Spleen (tissue), 11 donors: ENCODE results near the gene CNNM3. TPM values are rescaled to one million over a fixed set of nuclear protein-coding genes. Genes with fewer than 3 reads are reported as not detected.

Experiments used
- DNase-seq: peaks from one replicate; pipeline ENCODE4 v3.0.0-alpha.2; 2020
- H3K27ac ChIP-seq, 8 donors: fragments of 200-600 bp; sonication (generic) in 7 of 8; 1 replicate in 4 of 8; 2 replicates in 4 of 8; pipeline versions ENCODE4 v1.5.0 to v1.8.0; 2016 to 2021; ENCODE audit warnings: inconsistent platforms in 4 of 8, mild to moderate bottlenecking in 4 of 8, moderate library complexity in 1 of 8
- H3K27me3 ChIP-seq, 7 donors: fragments of 200-600 bp; sonication (generic) in 6 of 7; replicated peaks in 1 of 7; 1 replicate in 4 of 7; 2 replicates in 3 of 7; pipeline versions ENCODE4 v1.5.0 to v1.8.0; 2016 to 2021; ENCODE audit warnings: inconsistent platforms in 3 of 7, mild to moderate bottlenecking in 1 of 7
- H3K36me3 ChIP-seq, 6 donors: fragments of 200-600 bp; sonication (generic) in 5 of 6; 1 replicate in 4 of 6; 2 replicates in 2 of 6; pipeline versions ENCODE4 v1.5.0 to v1.8.0; 2016 to 2021; ENCODE audit warnings: inconsistent platforms in 2 of 6
- H3K4me1 ChIP-seq, 6 donors: fragments of 200-600 bp; sonication (generic) in 5 of 6; 1 replicate in 3 of 6; 2 replicates in 3 of 6; pipeline versions ENCODE4 v1.5.0 to v1.8.0; 2016 to 2021; ENCODE audit warnings: inconsistent platforms in 3 of 6
- H3K4me3 ChIP-seq, 8 donors: fragments of 200-600 bp; sonication (generic) in 7 of 8; 1 replicate in 4 of 8; 2 replicates in 4 of 8; pipeline versions ENCODE4 v1.5.0 to v1.8.0; 2016 to 2021; ENCODE audit warnings: inconsistent platforms in 4 of 8, mild to moderate bottlenecking in 4 of 8, moderate library complexity in 2 of 8
- H3K9me3 ChIP-seq, 8 donors: fragments of 200-600 bp; sonication (generic) in 7 of 8; 1 replicate in 4 of 8; 2 replicates in 4 of 8; pipeline versions ENCODE4 v1.5.0 to v1.8.0; 2016 to 2021; ENCODE audit warnings: inconsistent platforms in 4 of 8
- POLR2A ChIP-seq, 3 donors: fragments of 450-650 bp; IDR thresholded peaks; one replicate each; pipeline ENCODE4 v1.5.1; 2017; ENCODE audit warnings: antibody characterized with exemption in 3 of 3, mild to moderate bottlenecking in 1 of 3
- POLR2AphosphoS5 ChIP-seq, 3 donors: sonication (generic); formaldehyde crosslinking; IDR thresholded peaks; one replicate each; pipeline ENCODE4 v1.5.1; 2017; ENCODE audit warnings: antibody characterized with exemption in 3 of 3
- WGBS, 5 donors: extraction: QIAGEN DNeasy Blood & Tissue Kit in 3 of 5; methylation state at CpG; one replicate each; pipeline versions ENCODE4 v1.1.5 to v1.1.7; 2013 to 2018; 5-methylcytosine and 5-hydroxymethylcytosine counted together
- intact Hi-C: fragments of 100-400 bp; cut with DNase I; formaldehyde crosslinking; loops from one replicate; pipeline ENCODE4 v1.15.0; 2023; ENCODE audit warnings: low total_unique reads
- polyA plus RNA-seq, 3 donors: library from polyadenylated mRNA; stranded (reverse); fragments of 200-250 nt; gene quantifications; one replicate each; pipeline ENCODE4 v1.2.1, GENCODE V29; 2013
- total RNA-seq, 7 donors: library from RNA; depleted of rRNA in 3 of 7; stranded (reverse); fragments of >200 nt in 3 of 7; fragmentation: NEBNext Ultra II Directional in 4 of 7; extraction: Animal tissue kit (Norgen Biotek cat#: 25700) in 4 of 7; gene quantifications; one replicate each; pipeline versions ENCODE4 v1.1.0 to v1.2.1, GENCODE V29; 2016 to 2021
- TF ChIP-seq, protein P1 (sequence below), 11 experiments: fragments of 200-600 bp in 7 of 11; fragments of 450-650 bp in 4 of 11; sonication (generic) in 4 of 11; IDR thresholded peaks in 8 of 11; conservative IDR thresholded peaks in 3 of 11; 1 replicate in 7 of 11; 2 replicates in 4 of 11; pipeline versions ENCODE4 v1.4.0 to v1.8.0; 2016 to 2021; ENCODE audit warnings: antibody characterized with exemption in 11 of 11, inconsistent platforms in 4 of 11, mild to moderate bottlenecking in 1 of 11
- donor health status: healthy with polysubstance abuse.
- donor health status: DM: no; HTN: no; CAD: no; lungs with moderate emphysema.
- donor health status: DM: no; HTN: no; CAD: no.
- donor health status: Bipolar disorder and iron deficiency.
- donor health status: healthy.
- donor health status: DM: no; HTN: no; CAD: no.
- donor health status: DM: yes; HTN: yes; CAD: no.

The CNNM3 gene
- total and polyA plus RNA-seq, 10 donors, result 3.7 to 37.8 (median 23.2) TPM

GRCh38 chr2:96878171-96878570 lies 62.1 kb downstream of the CNNM3 start:
- no peaks in the 10 kb centered on the region for H3K36me3 ChIP-seq
- 47 to 82% (median 68%) methylated on average over 4 to 7 of the region's 7 CpGs for WGBS, 5 donors
- no peaks in the 10 kb centered on the region for H3K9me3 ChIP-seq
- peak overlapping the region in 6 of 8 donors; percentile 15 to 98 (median 95) for H3K27ac ChIP-seq
- peaks cover 0 to 16% (median 0%) of the 10 kb centered on the region in 7 donors for H3K27me3 ChIP-seq
- DNase-seq, result peak; percentile 66
- no peak for TF ChIP-seq POLR2A (IDR thresholded peaks at IDR 0.05)
- TF ChIP-seq POLR2AphosphoS5 (IDR thresholded peaks at IDR 0.05), result peak; percentile 18 to 67 (median 60)
- intact Hi-C loops, result no loop called here
- H3K4me3 ChIP-seq, result no peak overlapping the region
- peaks cover 23 to 93% (median 63%) of the 10 kb centered on the region in 6 donors for H3K4me1 ChIP-seq

DNA sequence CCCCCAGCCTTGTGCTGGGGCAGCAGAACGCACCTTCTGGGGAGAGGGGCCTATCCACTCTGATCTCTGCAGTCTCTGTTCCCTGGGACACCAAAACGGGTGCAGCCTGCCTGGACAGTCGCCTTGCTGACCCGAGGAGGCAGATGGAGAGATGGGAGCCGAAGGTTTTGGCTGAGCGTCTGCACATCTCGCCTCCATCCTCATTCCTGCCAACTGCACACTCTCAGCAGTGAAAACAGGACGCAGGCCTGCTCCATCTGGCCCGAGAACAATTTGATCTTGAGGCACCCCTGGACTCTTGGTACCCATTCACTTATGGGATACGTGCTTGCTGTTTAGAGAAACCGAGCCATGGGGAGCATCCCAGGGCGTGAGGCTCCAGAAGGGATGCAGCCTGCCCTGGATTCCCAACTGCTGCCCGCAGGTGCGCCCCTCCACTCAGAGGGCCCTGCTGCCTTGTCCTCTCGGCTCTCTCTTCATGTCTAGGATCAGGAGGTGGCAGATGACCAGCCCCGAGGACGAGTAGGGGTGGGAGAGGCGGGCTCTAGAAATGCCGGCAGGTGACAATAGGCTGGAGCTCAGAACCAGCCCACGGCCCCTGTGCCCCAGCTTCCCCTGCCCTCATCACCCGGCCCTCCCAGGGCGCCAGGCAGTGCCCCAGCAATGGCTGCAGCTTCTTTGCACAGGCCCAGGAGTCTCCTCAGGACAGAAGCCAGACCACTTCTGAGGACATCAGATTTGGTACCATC lies 62.9 kb downstream of the CNNM3 start:
- Histone ChIP-seq H3K4me1 (peaks cover 27 to 93% (median 61%) of the 10 kb centered on the region in 6 donors), H3K4me3 (no peak overlapping the region), H3K36me3 (no peaks in the 10 kb centered on the region), H3K9me3 (no peaks in the 10 kb centered on the region), H3K27ac (peak overlapping the region in 5 of 8 donors; percentile 72 to 98 (median 95)), H3K27me3 (peaks cover 0 to 16% (median 0%) of the 10 kb centered on the region in 7 donors)
- peak; percentile 62 for DNase-seq
- WGBS, 5 donors, result 84 to 92% (median 89%) methylated on average over 21 to 22 of the region's 22 CpGs
- intact Hi-C loops, result no loop called here
- no peak for TF ChIP-seq POLR2A (IDR thresholded peaks at IDR 0.05)
- TF ChIP-seq, protein P1, sequence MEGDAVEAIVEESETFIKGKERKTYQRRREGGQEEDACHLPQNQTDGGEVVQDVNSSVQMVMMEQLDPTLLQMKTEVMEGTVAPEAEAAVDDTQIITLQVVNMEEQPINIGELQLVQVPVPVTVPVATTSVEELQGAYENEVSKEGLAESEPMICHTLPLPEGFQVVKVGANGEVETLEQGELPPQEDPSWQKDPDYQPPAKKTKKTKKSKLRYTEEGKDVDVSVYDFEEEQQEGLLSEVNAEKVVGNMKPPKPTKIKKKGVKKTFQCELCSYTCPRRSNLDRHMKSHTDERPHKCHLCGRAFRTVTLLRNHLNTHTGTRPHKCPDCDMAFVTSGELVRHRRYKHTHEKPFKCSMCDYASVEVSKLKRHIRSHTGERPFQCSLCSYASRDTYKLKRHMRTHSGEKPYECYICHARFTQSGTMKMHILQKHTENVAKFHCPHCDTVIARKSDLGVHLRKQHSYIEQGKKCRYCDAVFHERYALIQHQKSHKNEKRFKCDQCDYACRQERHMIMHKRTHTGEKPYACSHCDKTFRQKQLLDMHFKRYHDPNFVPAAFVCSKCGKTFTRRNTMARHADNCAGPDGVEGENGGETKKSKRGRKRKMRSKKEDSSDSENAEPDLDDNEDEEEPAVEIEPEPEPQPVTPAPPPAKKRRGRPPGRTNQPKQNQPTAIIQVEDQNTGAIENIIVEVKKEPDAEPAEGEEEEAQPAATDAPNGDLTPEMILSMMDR (IDR thresholded peaks at IDR 0.05 in 8 of 11, conservative IDR thresholded peaks at IDR 0.05 in 3 of 11), result no peak

DNA sequence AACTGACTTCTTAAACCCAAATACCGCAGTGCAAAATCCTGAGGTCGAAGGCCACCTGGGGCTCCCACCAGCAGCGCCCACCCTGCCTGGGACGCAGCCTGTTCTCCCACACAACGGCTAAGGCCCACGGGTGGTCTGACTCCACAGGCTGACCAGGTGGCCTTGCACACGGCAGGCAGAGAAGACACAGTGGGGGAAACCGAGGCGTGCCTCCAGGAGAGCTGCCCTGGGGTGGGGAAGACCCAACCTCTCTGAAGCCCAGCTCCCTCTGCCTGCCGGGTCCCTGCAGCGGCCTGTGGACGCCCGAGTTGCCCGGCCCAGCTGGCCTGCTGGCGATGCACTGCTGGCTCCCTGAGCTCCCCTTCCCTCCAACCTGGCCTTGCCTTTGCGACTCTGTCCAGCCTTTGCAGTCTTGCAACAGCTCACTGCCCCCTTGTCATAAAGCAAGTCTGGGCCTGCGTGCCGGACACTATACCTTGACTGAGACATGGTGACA lies 63.5 kb downstream of the CNNM3 start:
- Histone ChIP-seq H3K36me3 (no peaks in the 10 kb centered on the region), H3K4me1 (peaks cover 33 to 93% (median 61%) of the 10 kb centered on the region in 6 donors), H3K4me3 (no peak overlapping the region), H3K9me3 (no peaks in the 10 kb centered on the region), H3K27me3 (peaks cover 0 to 16% (median 0%) of the 10 kb centered on the region in 7 donors), H3K27ac (peak overlapping the region in 2 of 8 donors; percentile 95 to 96)
- intact Hi-C loops, result no loop called here
- no peak for DNase-seq
- WGBS, 5 donors, result 90 to 97% (median 93%) methylated on average over 16 to 18 of the region's 18 CpGs
- TF ChIP-seq, protein P1 (IDR thresholded peaks at IDR 0.05 in 8 of 11, conservative IDR thresholded peaks at IDR 0.05 in 3 of 11), result no peak
- TF ChIP-seq POLR2A (IDR thresholded peaks at IDR 0.05) (no peak), POLR2AphosphoS5 (IDR thresholded peaks at IDR 0.05) (no peak)

GRCh38 chr2:96880891-96881273 lies 64.8 kb downstream of the CNNM3 start:
- peaks cover 35 to 93% (median 63%) of the 10 kb centered on the region in 6 donors for H3K4me1 ChIP-seq
- peak overlapping the region in 5 of 8 donors; percentile 48 to 79 (median 71) for H3K27ac ChIP-seq
- TF ChIP-seq POLR2AphosphoS5 (IDR thresholded peaks at IDR 0.05), result no peak
- TF ChIP-seq, protein P1 (IDR thresholded peaks at IDR 0.05 in 8 of 11, conservative IDR thresholded peaks at IDR 0.05 in 3 of 11), result no peak
- TF ChIP-seq POLR2A (IDR thresholded peaks at IDR 0.05), result no peak
- H3K4me3 ChIP-seq, result no peak overlapping the region
- H3K36me3 ChIP-seq, result no peaks in the 10 kb centered on the region
- WGBS, 5 donors, result 78 to 88% (median 84%) methylated on average over 6 of the region's 6 CpGs
- intact Hi-C loops, result no loop called here
- H3K9me3 ChIP-seq, result no peaks in the 10 kb centered on the region
- H3K27me3 ChIP-seq, result peaks cover 0 to 16% (median 0%) of the 10 kb centered on the region in 7 donors
- no peak for DNase-seq
